ENCODE data around the gene FOXM1.

Gene FOXM1

DNA sequence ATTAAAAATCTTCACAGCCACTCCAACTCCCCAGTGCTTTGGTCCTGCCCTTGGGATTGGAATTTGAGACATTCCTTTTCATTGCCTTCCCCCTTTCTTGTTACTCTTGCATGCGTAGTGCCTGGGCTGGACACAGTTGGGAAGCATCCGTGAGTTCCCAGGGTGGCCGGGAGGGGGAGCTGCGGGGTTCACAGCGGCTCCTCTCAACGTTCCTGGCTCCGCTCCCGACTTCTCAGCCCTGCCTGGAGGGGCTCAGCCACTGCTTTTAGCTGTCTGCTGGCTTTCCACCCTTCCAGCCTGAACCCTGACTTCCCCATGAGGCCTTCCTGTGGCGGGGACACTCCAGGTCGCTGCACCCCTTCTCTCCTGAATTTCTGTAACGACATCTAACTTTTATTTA lies 23.3 kb downstream of the FOXM1 start:
- TF ChIP-seq ZFX (IDR thresholded peaks at IDR 0.05; ENCODE audit: borderline replicate concordance) (no peak), CTCF (IDR thresholded peaks at IDR 0.05) (peak; percentile 97)
- H3K27ac ChIP-seq, result no peak overlapping the region

DNA sequence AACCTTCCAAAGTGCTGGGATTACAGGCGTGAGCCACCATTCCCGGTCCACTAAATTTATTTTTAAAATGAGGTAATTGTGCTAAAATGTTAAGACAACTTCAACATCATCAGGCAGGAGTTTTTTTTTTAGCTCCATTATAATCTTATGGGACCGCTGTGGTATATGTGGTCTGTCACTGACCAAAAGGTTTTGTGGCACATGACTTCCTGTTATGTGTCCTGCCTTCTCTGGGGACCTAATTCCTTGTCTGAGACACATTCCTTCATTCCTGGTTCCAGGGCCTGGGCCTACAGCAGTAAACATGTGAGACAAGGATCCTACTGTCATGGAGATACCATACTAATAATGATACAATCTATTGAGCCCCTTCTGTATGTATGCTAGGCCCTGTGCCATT lies 25.0 kb downstream of the FOXM1 start:
- TF ChIP-seq CTCF (IDR thresholded peaks at IDR 0.05) (no peak), ZFX (IDR thresholded peaks at IDR 0.05; ENCODE audit: borderline replicate concordance) (no peak)
- H3K27ac ChIP-seq, result no peak overlapping the region

- no peak overlapping the region for H3K27ac ChIP-seq
- no peak for TF ChIP-seq ZFX (IDR thresholded peaks at IDR 0.05; ENCODE audit: borderline replicate concordance)
- no peak for TF ChIP-seq CTCF (IDR thresholded peaks at IDR 0.05)
These were observed 31.7 kb downstream of the FOXM1 start for GRCh38 chr12:2845280-2845679.

- TF ChIP-seq ZFX (IDR thresholded peaks at IDR 0.05; ENCODE audit: borderline replicate concordance) (no peak), CTCF (IDR thresholded peaks at IDR 0.05) (no peak)
- H3K27ac ChIP-seq, result no peak overlapping the region
These were observed 32.2 kb downstream of the FOXM1 start for GRCh38 chr12:2844786-2845185.

DNA sequence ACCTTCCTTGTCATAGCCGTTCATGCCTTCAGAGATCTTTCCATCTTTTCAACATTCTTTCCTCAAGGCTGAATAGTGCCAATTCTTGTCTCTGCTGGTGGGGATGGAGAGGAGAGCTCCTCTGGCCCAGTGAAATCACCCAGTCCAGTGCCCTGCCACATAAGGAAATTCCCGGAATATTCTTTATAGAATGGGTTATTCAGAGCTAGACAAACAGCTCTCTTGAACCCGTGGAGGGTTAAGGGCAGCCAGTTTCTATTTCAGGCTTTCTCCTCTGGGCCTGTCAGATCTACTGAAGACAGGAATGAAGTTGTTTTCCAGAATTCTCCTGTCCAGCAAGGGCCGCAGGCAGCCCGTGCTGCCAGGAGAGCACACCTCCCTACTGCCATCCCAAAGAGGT lies 34.0 kb downstream of the FOXM1 start:
- no peak for TF ChIP-seq ZFX (IDR thresholded peaks at IDR 0.05; ENCODE audit: borderline replicate concordance)
- TF ChIP-seq CTCF (IDR thresholded peaks at IDR 0.05), result no peak

GRCh38 chr12:2841056-2841650 lies 35.8 kb downstream of the FOXM1 start:
- H3K27ac ChIP-seq, result no peak overlapping the region
- TF ChIP-seq CTCF (IDR thresholded peaks at IDR 0.05), result no peak
- no peak for TF ChIP-seq ZFX (IDR thresholded peaks at IDR 0.05; ENCODE audit: borderline replicate concordance)

More for the DNA sequence above, 34.0 kb downstream of the FOXM1 start:
- no peak overlapping the region for H3K27ac ChIP-seq

DNA sequence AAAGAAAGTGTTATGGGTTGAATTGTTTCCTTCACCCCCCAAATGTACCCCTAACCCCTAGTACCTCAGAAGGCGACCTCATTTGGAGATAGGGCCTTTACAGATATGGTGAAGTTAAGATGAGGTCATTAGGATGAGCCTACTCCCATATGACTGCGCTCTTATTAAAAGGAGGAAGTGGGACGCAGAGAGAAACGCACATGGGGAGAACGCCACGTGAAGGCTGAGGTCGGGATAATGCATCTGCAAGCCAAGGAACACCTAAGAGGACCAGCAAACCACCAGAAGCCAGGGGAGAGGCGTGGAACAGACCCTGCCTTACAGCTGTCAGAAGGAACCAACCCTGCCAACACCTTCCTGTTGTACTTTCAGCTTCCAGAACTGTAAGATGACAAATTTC lies 40.4 kb downstream of the FOXM1 start:
- TF ChIP-seq CTCF (IDR thresholded peaks at IDR 0.05) (no peak), ZFX (IDR thresholded peaks at IDR 0.05; ENCODE audit: borderline replicate concordance) (no peak)
- no peak overlapping the region for H3K27ac ChIP-seq
